ENCODE results near the gene PTPRT. TPM values are rescaled to one million over a fixed set of nuclear protein-coding genes. Genes with fewer than 3 reads are reported as not detected.

The PTPRT gene
- total RNA-seq, 1 experiment from 2014 or later, result 0.13 TPM

DNA sequence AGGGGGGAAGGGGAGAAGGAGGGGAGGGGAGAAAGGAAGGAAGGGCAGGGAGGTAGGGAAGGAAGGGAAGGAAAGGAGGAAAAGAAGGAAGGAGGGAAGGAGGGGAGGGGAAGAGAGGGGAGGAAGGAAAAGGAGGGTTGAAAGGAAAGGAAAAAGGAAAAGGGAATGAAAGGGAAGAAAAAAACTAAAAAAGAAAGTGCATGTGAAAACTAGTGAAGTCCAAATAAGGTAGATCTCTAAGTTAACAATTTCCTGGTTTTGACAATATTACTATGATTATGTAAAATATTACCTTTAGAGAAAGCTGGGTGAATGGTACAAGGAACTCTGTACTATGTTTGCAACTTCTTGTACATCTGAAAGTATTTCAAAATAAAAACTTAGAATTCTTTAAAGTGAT is 132.4 kb downstream of the PTPRT start:
- Histone ChIP-seq H3T11ph (ENCODE audit: low read length) (no peak overlapping the region), H3K4ac (ENCODE audit: low read depth, low read length) (no peak overlapping the region), H2BK12ac (ENCODE audit: insufficient read length, low read depth, low read length) (no peak overlapping the region), H2BK15ac (ENCODE audit: low read depth, low read length) (no peak overlapping the region), H3K27ac (ENCODE audit: insufficient read length, low read depth, low read length) (no peak overlapping the region), H4K5ac (ENCODE audit: insufficient read length, low read depth, low read length) (no peak overlapping the region), H2BK20ac (ENCODE audit: low read depth, low read length, poor library complexity, severe bottlenecking) (no peak overlapping the region), H3K18ac (ENCODE audit: insufficient read length, low read depth, low read length) (no peak overlapping the region), H3K4me2 (ENCODE audit: insufficient read depth, insufficient read length, low read length) (no peak overlapping the region), H3K9me3 (ENCODE audit: control insufficient read depth, low read depth, low read length) (no peaks in the 10 kb centered on the region), H3K14ac (ENCODE audit: insufficient read depth, low read length) (no peak overlapping the region), H3K23ac (ENCODE audit: insufficient read length, low read depth, low read length) (no peak overlapping the region), H2AFZ (ENCODE audit: low read length) (no peak overlapping the region), H3K4me1 (ENCODE audit: insufficient read depth, low read length) (no peaks in the 10 kb centered on the region), H3K27me3 (ENCODE audit: insufficient read depth, low read length) (no peaks in the 10 kb centered on the region; the same call in 1 of the 2 replicates), H4K20me1 (ENCODE audit: control insufficient read depth, insufficient read depth, insufficient read length) (no peaks in the 10 kb centered on the region), H3K9ac (ENCODE audit: extremely low read depth, insufficient read length, low read length) (no peak overlapping the region), H2BK5ac (ENCODE audit: insufficient read length, low read length) (no peak overlapping the region), H2BK120ac (ENCODE audit: low read depth, low read length, poor library complexity, severe bottlenecking) (no peak overlapping the region), H3K79me2 (ENCODE audit: insufficient read depth, low read length) (no peaks in the 10 kb centered on the region), H4K8ac (replicated peaks; ENCODE audit: insufficient read length, low read depth, low read length) (no peak overlapping the region), H3K79me1 (ENCODE audit: insufficient read depth, low read depth, low read length, poor library complexity, severe bottlenecking) (no peaks in the 10 kb centered on the region), H4K91ac (ENCODE audit: insufficient read length, low read depth, low read length) (no peak overlapping the region), H2AK5ac (ENCODE audit: insufficient read length, low read length) (no peak overlapping the region), H3K23me2 (ENCODE audit: insufficient read length, low read depth, low read length, poor library complexity, severe bottlenecking) (no peaks in the 10 kb centered on the region), H3K56ac (ENCODE audit: insufficient read length, low read depth, low read length) (no peak overlapping the region)
- H3K9me3 Mint-ChIP-seq, result peaks cover 0 to 4% of the 10 kb centered on the region in 2 experiments; a peak in 1 of 5 replicates
- peaks cover 3% of the 10 kb centered on the region for H3K27me3 Mint-ChIP-seq (ENCODE audit: low read depth)
- DNase-seq, result no peak
- no peak overlapping the region for H3K27ac Mint-ChIP-seq
- no peaks in the 10 kb centered on the region; a peak in 1 of 7 replicates for H3K36me3 Mint-ChIP-seq (ENCODE audit: insufficient read depth in 1 of 3, low read depth in 3 of 3)
- no peak overlapping the region for H3K4me3 Mint-ChIP-seq
- TF ChIP-seq, protein P1, sequence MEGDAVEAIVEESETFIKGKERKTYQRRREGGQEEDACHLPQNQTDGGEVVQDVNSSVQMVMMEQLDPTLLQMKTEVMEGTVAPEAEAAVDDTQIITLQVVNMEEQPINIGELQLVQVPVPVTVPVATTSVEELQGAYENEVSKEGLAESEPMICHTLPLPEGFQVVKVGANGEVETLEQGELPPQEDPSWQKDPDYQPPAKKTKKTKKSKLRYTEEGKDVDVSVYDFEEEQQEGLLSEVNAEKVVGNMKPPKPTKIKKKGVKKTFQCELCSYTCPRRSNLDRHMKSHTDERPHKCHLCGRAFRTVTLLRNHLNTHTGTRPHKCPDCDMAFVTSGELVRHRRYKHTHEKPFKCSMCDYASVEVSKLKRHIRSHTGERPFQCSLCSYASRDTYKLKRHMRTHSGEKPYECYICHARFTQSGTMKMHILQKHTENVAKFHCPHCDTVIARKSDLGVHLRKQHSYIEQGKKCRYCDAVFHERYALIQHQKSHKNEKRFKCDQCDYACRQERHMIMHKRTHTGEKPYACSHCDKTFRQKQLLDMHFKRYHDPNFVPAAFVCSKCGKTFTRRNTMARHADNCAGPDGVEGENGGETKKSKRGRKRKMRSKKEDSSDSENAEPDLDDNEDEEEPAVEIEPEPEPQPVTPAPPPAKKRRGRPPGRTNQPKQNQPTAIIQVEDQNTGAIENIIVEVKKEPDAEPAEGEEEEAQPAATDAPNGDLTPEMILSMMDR (conservative IDR thresholded peaks at IDR 0.05), result no peak
- H3K4me1 Mint-ChIP-seq, result no peaks in the 10 kb centered on the region
